OCI-LY3 (cell line): ENCODE data around the gene HCRTR1.

ENCODE experiments used
- H2AFZ ChIP-seq: fragments of 200-600, 300-600 bp; shearing (Covaris generic); 2 replicates; pipeline ENCODE4 v1.6.0; 2014; ENCODE audit warnings: antibody characterized with exemption, low read depth, low read length
- H3K27ac ChIP-seq: fragments of 200-600, 300-600 bp; sonication (generic); 2 replicates; pipeline ENCODE4 v1.5.1; 2014; ENCODE audit warnings: mild to moderate bottlenecking, low read length, moderate library complexity, mixed read lengths
- H3K27me3 ChIP-seq: fragments of 200-600, 300-600 bp; sonication (generic); 2 replicates; pipeline ENCODE4 v1.6.1; 2014; ENCODE audit warnings: low read depth, low read length, mixed read lengths
- H3K36me3 ChIP-seq: fragments of 200-600, 300-600 bp; sonication (generic); replicated peaks from 2 replicates; pipeline ENCODE3; 2014; ENCODE audit warnings: low read depth, low read length, mixed read lengths
- H3K4me1 ChIP-seq: fragments of 300-600, 200-600 bp; sonication (generic); 2 replicates; pipeline ENCODE4 v1.6.1; 2014; ENCODE audit warnings: low read length, mixed read lengths
- H3K4me2 ChIP-seq: fragments of 200-600, 300-600 bp; sonication (generic); 2 replicates; pipeline ENCODE4 v1.6.1; 2014; ENCODE audit warnings: low read length, mixed read lengths
- H3K4me3 ChIP-seq: fragments of 300-600, 200-600 bp; sonication (generic); 2 replicates; pipeline ENCODE4 v1.5.1; 2014; ENCODE audit warnings: antibody characterized with exemption, mild to moderate bottlenecking, low read length, moderate library complexity
- H3K79me2 ChIP-seq: fragments of 300-600, 200-600 bp; shearing (Covaris generic); 2 replicates; pipeline ENCODE4 v1.6.1; 2014; ENCODE audit warnings: mild to moderate bottlenecking, low read length, mixed read lengths
- H3K9ac ChIP-seq: fragments of 300-600, 200-600 bp; shearing (Covaris generic); 2 replicates; pipeline ENCODE4 v1.6.0; 2014; ENCODE audit warnings: mild to moderate bottlenecking, low read length, moderate library complexity
- H3K9me3 ChIP-seq: fragments of 200-600, 300-600 bp; shearing (Covaris generic); 2 replicates; pipeline ENCODE4 v1.6.1; 2014; ENCODE audit warnings: low read length, mixed read lengths; ENCODE audit not compliant: insufficient read depth
- H4K20me1 ChIP-seq: fragments of 200-600, 300-600 bp; sonication (generic); 2 replicates; pipeline ENCODE4 v1.6.1; 2016; ENCODE audit warnings: low read length, mixed read lengths; ENCODE audit not compliant: insufficient read depth
- EZH2phosphoT487 ChIP-seq: fragments of 200-600 bp; shearing (Covaris generic); IDR thresholded peaks from 2 replicates; pipeline ENCODE4 v1.6.1; 2018; ENCODE audit warnings: antibody characterized with exemption, mixed run types, low read depth
- TF ChIP-seq, protein P1 (sequence below): fragments of 200-600, 300-600 bp; sonication (generic); IDR thresholded peaks from 2 replicates; pipeline ENCODE4 v1.5.1; 2014; ENCODE audit warnings: antibody characterized with exemption, low read length, low read depth

HCRTR1 gene

GRCh38 chr1:31591425-31592093, 25.9 kb upstream of the HCRTR1 start:
- H3K36me3 ChIP-seq: no peaks in the 10 kb centered on the region
- H3K27ac ChIP-seq: no peak overlapping the region
- H3K4me1 ChIP-seq: peaks cover 13% of the 10 kb centered on the region
- H3K4me3 ChIP-seq: no peak overlapping the region
- no peak overlapping the region for H2AFZ ChIP-seq
- H3K27me3 ChIP-seq: no peaks in the 10 kb centered on the region
- no peaks in the 10 kb centered on the region for H3K9me3 ChIP-seq
- TF ChIP-seq EZH2phosphoT487: no peak
- TF ChIP-seq, protein P1, sequence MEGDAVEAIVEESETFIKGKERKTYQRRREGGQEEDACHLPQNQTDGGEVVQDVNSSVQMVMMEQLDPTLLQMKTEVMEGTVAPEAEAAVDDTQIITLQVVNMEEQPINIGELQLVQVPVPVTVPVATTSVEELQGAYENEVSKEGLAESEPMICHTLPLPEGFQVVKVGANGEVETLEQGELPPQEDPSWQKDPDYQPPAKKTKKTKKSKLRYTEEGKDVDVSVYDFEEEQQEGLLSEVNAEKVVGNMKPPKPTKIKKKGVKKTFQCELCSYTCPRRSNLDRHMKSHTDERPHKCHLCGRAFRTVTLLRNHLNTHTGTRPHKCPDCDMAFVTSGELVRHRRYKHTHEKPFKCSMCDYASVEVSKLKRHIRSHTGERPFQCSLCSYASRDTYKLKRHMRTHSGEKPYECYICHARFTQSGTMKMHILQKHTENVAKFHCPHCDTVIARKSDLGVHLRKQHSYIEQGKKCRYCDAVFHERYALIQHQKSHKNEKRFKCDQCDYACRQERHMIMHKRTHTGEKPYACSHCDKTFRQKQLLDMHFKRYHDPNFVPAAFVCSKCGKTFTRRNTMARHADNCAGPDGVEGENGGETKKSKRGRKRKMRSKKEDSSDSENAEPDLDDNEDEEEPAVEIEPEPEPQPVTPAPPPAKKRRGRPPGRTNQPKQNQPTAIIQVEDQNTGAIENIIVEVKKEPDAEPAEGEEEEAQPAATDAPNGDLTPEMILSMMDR: no peak
- no peaks in the 10 kb centered on the region for H4K20me1 ChIP-seq
- H3K4me2 ChIP-seq: no peak overlapping the region
- no peak overlapping the region for H3K9ac ChIP-seq
- no peaks in the 10 kb centered on the region for H3K79me2 ChIP-seq

DNA sequence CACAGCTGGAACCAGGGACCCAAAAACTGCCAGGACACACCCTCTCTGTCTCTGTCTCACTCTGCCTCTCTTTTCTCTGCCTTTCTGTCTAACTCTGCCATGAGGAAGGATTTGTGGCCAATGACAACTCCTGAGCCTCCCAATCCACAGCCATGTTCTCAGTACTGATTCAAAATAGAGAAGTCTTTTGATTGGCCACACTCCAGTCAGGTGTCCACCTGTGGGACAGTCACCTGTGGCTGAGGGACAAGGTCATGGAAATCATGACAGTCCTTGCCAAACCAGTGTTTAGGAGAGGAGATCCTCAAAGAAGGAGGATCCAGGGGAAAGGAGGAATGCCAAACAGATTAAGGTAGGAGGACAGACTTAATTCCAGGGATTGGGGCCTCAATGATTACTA, 25.4 kb upstream of the HCRTR1 start:
- H3K27ac ChIP-seq: no peak overlapping the region
- H2AFZ ChIP-seq: no peak overlapping the region
- H4K20me1 ChIP-seq: no peaks in the 10 kb centered on the region
- TF ChIP-seq, protein P1: no peak
- no peak for TF ChIP-seq EZH2phosphoT487
- no peaks in the 10 kb centered on the region for H3K9me3 ChIP-seq
- H3K79me2 ChIP-seq: no peaks in the 10 kb centered on the region
- H3K27me3 ChIP-seq: no peaks in the 10 kb centered on the region
- H3K9ac ChIP-seq: no peak overlapping the region
- H3K4me3 ChIP-seq: no peak overlapping the region
- peaks cover 19% of the 10 kb centered on the region for H3K4me1 ChIP-seq
- H3K36me3 ChIP-seq: no peaks in the 10 kb centered on the region
- no peak overlapping the region for H3K4me2 ChIP-seq

DNA sequence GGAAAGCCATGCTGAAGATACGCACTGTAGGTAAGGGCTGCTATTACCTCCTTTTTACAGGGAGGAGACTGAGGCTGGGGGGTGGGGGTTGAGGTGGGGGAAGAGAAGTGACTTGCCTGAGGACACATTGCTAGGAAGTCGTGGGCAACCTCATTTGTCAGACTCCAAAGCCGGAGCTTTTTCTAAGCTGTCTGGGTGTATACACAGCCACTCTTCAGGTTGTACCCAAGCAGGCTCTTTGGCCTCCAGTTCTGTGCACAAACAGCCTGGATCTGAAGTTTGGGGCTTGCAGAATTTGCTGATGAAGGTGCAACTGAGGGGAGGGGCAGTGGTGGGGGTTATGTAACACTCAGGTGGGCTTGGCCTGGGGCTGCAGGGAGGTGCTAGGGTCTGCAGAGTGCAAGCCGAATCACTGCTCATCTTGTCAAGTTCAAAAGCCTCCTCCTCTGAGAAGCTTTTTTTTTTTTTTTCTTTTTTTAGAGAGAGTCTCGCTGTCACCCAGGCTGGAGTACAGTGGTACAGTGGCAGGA, 24.3 kb upstream of the HCRTR1 start:
- H3K9ac ChIP-seq: no peak overlapping the region
- no peak overlapping the region for H3K4me2 ChIP-seq
- no peaks in the 10 kb centered on the region for H3K27me3 ChIP-seq
- no peaks in the 10 kb centered on the region for H3K36me3 ChIP-seq
- TF ChIP-seq, protein P1: no peak
- no peak for TF ChIP-seq EZH2phosphoT487
- H2AFZ ChIP-seq: no peak overlapping the region
- H3K4me1 ChIP-seq: peaks cover 21% of the 10 kb centered on the region
- H3K27ac ChIP-seq: no peak overlapping the region
- H3K9me3 ChIP-seq: no peaks in the 10 kb centered on the region
- no peaks in the 10 kb centered on the region for H4K20me1 ChIP-seq
- H3K4me3 ChIP-seq: no peak overlapping the region
- no peaks in the 10 kb centered on the region for H3K79me2 ChIP-seq

- Histone ChIP-seq H4K20me1 (no peaks in the 10 kb centered on the region), H3K36me3 (no peaks in the 10 kb centered on the region), H3K9ac (no peak overlapping the region), H3K27ac (no peak overlapping the region), H3K79me2 (no peaks in the 10 kb centered on the region), H3K27me3 (no peaks in the 10 kb centered on the region), H3K4me3 (peak overlapping the region; percentile 66), H3K4me2 (peak overlapping the region; percentile 84), H2AFZ (peak overlapping the region; percentile 92; the same call in 1 of the 2 replicates), H3K4me1 (peaks cover 21% of the 10 kb centered on the region), H3K9me3 (no peaks in the 10 kb centered on the region)
- no peak for TF ChIP-seq EZH2phosphoT487
- TF ChIP-seq, protein P1: peak; percentile 74
These were observed 23.5 kb upstream of the HCRTR1 start for GRCh38 chr1:31593770-31594632.
